NCI-H82 treated with DMSO at 0.1 percent for 48 hours (cell line): Measurements from ENCODE around the gene ANGPTL1.

Experiments used
- DNase-seq: peaks from one replicate; lab custom pipeline; 2025; ENCODE audit not compliant: unreplicated experiment; lab: John Stamatoyannopoulos, UW

The ANGPTL1 gene, protein sequence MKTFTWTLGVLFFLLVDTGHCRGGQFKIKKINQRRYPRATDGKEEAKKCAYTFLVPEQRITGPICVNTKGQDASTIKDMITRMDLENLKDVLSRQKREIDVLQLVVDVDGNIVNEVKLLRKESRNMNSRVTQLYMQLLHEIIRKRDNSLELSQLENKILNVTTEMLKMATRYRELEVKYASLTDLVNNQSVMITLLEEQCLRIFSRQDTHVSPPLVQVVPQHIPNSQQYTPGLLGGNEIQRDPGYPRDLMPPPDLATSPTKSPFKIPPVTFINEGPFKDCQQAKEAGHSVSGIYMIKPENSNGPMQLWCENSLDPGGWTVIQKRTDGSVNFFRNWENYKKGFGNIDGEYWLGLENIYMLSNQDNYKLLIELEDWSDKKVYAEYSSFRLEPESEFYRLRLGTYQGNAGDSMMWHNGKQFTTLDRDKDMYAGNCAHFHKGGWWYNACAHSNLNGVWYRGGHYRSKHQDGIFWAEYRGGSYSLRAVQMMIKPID

DNA sequence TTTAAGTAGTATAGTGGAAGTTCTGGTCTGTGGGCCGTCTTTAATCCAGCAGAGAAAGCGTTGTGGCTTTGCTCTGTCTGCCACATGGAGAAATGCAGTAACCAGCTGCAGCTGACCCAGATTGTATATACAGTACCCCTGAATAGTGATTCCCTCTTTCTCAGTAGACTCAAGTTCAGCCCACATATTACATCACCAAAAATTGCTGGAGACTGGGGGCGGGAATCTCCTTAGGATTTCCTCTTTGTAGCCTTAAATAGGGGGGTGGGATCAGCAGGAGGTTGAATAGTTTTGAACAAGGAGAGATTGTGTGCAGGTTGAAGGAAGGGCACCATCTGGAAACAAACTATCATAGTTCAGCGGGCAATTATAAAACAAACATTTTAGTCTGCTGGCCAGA is at the start of gene ANGPTL1:
TSS of gene ANGPTL1 (minus strand) at position 134 of the 400 bp plus-strand sequence. CDS start 5,301 bp downstream, outside the sequence.
- DNase-seq = no peak

DNA sequence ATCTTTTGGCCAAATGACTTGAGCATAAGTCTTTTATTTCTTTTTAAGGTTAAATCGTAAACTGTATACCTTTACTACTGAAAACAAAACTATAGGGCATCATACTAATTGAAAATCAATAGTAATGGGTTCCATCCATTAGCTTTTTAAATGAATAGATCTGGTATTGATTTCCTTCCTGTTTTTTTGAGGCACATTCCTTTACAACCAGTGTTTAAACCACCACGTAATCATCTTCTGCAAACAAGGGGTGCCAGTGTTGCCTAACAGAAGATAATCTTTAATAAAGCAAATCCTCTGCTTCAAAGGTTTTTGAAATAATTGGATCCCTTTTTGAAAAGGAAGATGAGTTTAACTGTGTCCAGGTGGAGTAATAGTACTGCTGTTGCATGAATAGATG is 48.7 kb upstream of the ANGPTL1 start:
- DNase-seq = no peak

DNA sequence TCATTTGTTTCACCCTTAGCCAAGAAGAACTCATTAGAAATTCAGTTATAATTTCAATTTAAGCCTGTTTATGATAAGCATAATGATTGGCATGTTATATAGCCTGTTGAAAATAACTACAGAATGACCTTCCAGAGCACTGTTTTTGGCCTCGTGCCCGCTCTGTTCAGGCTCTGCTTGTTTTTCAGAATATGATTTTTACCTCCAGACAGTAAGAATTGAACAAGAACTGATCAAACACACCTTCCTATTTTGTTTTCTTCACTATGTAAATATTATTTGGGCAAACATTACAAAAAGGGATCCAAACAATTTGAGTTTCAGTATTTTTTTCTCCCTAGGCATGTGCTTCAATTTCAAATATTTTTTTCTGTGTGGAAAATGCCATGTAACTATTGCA is 48.1 kb upstream of the ANGPTL1 start:
- no peak for DNase-seq

DNA sequence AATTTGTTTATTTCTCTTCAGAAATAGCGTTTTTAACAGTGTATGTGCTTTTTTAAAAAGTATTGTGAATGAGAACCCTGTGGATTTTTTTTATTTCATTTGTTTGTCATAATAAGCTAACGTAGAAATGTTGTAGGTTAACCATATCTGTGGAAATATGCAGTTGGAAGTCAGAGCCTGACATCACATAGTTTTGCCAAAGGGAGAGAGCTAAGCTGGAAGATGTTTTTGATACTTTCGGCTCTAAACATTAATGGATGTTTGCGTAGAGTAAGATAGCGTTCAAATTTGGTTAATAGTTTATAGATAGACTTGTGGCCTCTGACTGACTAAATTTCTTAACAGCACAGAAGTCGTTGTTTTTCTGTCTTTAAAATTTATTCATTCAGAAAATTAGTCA is 47.4 kb upstream of the ANGPTL1 start:
- no peak for DNase-seq

DNA sequence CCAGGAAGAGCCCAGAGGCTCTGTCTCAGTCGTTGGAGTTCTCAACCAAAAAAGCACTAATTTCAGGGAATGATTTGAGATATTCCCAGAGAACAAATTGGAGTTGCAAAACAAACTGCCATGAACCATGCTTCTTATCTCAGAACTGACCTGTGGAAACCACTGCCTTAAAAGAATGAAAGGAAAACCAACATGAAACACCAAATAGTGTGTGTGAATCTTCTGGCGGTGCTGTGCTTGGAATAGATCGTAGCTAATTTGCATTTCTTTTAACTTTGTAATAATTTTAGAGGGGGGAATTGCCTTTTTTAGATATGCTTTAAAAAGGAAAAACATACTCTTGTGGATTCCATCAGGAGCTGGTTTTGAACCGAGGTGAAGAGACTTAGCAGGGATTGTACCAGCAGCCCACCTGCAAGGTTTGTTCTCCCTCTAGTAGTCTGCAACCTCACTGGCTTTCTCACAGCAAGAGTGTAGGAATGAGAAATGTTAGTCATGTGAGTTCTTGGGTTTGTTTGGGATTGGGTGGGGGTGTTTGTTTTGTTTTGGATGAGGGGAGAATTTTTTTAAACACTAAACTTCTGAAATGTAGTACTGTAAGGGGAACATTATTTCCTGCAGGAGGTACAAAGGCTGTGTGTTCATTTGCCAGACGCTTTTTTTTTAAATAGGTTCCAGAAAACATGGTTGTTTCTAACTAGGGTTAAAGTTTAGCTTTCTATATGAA is 45.7 kb upstream of the ANGPTL1 start:
- no peak for DNase-seq

DNA sequence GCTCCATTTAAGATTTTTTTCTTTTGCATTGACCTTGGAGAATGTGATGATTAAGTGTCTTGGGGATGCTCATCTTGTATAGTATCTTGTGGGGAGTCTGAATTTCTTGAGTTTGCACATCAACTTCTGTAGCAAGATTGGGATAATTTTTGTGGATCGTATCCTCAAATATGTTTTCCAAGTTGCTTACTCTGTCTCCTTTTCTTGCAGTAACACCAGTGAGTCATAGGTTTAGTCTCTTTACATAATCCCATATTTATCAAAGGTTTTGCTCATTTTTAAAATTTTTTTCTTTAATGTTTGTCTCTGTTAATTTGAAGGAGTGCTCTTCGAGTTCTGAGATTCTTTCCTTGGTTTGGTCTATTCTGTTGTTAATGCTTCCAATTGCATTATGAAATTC is 41.7 kb upstream of the ANGPTL1 start:
- DNase-seq = no peak

DNA sequence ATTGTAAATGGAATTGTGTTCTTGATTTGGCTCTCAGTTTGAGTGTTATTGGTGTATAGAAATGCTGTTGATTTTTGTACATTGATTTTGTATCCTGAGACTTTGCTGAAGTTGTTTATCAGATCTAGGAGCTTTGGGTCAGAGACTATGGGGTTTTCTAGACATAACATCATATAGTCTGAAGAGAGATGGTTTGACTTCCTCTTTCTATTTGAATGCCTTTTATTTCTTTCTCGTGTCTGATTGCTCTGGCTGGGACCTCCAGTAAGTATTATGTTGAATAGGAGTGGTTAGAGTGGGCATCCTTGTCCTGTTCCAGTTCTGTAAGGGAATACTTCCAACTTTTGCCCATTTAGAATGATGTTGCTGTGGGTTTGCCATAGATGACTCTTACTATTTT is 39.1 kb upstream of the ANGPTL1 start:
- no peak for DNase-seq

DNA sequence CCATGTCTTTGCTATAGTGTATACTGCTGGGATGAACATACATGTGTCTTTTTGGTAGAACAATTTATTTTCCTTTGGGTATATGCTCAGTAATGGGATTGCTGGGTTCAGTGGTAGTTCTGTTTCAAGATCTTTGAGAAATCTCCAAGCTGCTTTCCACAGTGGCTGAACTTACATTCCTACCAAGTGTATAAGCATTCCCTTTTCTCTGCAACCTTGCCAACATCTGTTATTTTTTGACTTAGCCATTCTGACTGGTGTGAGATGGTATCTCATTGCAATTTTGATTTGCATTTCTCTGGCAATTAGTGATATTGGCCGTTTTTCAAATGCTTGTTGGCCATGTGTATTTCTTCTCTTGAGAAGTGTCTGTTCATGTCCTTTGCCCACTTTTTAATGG is 37.5 kb upstream of the ANGPTL1 start:
- DNase-seq = no peak

DNA sequence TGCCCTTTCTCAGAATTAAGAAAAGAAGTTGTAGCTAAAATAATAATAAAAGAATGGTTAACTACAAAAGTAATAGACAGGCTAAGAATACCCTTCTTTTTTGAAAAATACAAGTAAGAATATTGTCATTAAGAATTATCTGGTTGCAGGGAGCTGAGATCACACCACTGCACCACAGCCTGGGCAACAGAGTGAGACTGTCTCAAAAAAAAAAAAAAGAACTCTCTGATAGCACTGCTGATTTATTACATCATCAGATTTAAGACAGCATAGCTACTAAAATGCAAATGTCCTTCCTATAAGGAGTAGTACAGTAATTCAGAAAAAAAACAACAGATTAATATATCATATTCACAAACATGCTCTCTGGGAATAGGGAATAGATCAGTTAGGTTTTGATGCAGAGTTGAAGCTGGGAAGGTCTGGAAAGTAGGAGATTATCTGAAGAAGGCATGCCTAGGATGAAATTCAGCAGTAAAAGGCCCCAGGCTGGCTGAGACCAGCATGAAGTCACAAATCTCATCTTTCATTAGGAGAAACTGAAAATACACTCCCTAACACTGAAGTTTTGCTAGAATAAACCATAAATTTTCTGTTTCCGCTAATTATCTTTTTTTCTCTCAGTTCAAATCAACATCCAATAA is 30.7 kb upstream of the ANGPTL1 start:
- DNase-seq = no peak

DNA sequence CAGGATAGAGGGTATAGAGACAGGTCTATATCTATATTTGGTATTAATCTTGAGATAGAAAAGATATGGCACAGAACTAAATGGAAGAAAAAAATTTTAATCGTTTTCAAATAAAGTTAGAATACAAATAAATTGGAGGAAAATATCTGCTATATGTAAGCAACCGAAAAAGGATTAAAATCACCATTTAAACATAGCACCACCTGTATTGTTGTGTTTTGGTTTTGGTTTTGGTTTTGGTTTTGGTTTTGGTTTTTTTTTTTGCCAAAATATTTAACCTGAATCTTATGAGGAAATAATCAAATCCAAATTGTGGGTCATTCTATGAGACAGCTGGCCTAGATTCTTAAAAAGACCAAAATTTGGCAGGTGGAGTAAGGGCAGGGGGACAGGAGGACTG is 28.5 kb upstream of the ANGPTL1 start:
- DNase-seq = no peak

DNA sequence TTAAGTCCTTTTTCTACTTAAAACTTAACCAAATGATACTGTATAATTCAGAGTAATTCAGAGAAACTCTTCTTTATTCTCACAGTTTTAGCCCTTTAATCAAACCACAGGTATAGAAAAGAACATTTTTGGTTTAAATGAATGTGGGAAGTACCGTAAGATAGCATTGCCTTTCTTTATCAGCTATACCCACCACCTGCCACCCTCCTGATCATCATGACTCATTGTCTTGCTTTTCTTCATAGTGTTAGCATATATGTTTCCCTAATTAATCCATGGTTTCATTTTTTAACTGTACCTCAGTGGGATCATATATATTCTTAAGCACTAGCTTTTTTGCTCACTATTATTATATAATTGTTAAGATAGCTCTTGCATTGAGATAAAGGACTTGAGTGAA is 27.5 kb upstream of the ANGPTL1 start:
- no peak for DNase-seq

DNA sequence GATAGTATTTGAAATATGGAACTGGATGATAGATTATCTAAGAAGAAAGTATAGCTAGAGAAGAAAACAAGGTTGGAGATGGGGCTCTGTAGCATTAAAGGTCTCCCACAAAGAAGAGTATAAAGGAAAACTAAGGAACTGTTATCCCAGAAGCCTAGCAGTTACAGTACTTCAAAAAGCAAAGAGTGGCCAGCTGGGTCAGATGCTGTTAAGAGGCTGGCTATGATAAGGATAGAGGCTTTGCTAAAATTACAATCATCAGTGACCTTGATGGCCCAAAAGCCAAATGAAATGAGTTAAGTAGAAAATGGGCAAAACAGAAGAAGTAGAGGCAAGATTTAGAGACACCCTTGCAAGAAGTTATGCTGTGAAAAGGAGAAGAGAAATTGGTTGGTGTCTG is 25.1 kb upstream of the ANGPTL1 start:
- no peak for DNase-seq

DNA sequence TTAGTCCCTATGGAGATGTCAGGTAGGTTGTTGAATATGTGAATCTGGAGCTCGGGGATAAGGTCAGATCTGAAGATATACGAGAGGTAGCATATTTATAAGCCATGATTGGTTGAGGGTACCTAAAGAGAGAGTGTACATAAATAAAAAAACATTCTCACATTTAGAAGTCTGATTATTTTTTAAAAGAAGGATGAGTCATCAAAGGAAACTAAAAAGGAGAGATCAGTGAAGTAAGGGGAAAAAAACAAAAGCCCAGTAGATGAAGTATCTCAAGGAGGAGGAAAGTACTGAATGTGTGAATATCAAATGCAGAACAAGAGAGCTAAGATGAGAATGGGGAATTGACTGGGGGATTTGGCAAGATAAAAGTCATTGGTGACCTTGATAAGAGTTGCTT is 15.7 kb upstream of the ANGPTL1 start:
- DNase-seq = no peak

DNA sequence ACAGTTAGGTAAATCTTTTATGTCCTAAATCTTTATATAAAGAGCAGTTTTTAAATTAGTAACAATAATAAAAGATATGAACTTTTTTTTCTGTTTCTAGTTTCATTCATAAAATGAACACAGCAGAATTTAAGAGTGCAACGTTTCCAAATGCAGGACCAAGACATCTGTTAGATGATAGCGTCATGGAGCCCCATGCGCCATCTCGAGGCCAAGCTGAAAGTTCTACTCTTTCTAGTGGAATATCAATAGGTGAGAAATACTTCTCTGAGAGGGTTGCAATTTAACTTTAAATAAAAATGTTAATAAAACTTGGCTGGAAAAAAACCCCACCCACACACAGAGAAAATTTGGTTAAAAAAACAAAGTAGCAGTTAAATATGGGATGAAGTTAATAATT is 15.0 kb upstream of the ANGPTL1 start:
- DNase-seq = no peak

DNA sequence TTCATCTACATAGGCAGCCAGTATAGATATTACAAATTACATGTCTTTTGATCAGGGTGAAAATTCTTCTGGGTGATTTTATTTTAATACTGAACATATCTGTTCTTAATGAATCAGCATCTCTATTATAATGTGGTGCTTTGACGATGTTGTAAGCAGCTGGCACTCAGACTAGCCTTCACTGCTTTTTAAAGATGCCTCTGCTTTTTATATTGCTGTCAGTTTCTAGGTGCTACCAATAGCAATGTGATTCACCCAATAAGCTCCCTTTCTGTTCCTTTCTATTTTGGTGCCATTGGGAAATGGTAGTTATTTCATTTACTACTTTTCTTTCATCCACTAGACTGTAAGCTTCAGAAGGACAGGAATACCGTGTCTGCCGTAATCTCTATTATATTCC is 11.1 kb upstream of the ANGPTL1 start:
- DNase-seq = no peak

DNA sequence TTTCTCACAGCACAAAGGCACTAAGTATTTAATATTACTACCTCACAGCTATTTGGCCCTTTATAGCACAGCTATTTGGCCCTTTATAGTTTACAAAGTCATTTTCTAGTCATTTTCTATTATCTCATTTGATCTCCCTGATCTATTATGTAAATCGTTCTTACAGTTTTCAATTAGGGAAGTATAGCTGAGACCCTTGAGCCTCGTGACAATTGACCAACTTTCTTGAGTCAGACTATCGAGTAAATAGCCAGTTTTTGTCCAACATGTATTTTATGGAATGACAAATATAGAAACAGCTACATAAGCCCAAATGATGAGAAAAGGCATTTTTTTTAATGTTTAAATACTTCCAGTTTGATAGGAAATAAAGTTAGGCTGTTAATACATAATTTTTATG is 7.0 kb upstream of the ANGPTL1 start:
- no peak for DNase-seq

DNA sequence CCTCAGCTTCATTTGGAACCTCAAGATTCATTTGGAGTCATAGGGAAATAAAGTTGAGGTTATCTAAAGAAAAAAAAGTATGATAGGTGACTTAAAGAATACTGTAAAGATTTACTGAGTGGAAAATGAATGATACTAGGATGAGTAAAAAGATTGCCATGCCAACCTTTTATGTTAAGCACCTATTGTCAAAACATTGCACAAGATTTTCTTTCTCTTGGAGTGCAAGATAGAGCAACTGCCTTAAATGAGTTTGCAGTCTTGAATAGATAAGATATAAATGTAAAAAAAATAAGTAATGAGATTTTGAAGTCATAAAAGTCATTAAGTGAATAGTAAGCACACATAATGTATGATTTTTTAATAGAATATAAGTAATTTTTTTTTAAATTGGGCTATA is 5.1 kb upstream of the ANGPTL1 start:
- DNase-seq = no peak

DNA sequence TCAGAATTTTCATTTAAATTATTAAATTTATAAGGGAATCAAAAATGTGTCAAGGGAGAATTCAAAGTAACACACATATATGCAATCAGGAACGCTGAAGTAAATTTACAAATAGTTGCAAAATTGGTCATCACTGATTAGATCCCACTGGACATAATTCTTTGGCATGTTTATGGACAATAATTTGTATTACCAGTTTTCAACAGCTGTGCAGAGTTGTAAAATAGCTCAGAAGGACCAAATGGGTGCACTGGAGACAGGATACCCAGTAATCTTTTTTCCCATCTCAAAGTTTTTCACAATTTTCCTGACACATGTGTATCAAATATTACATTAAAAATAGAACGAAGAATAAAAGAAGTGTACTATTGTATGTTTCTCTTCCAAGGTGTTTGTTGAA is 4.1 kb upstream of the ANGPTL1 start:
- DNase-seq = no peak

DNA sequence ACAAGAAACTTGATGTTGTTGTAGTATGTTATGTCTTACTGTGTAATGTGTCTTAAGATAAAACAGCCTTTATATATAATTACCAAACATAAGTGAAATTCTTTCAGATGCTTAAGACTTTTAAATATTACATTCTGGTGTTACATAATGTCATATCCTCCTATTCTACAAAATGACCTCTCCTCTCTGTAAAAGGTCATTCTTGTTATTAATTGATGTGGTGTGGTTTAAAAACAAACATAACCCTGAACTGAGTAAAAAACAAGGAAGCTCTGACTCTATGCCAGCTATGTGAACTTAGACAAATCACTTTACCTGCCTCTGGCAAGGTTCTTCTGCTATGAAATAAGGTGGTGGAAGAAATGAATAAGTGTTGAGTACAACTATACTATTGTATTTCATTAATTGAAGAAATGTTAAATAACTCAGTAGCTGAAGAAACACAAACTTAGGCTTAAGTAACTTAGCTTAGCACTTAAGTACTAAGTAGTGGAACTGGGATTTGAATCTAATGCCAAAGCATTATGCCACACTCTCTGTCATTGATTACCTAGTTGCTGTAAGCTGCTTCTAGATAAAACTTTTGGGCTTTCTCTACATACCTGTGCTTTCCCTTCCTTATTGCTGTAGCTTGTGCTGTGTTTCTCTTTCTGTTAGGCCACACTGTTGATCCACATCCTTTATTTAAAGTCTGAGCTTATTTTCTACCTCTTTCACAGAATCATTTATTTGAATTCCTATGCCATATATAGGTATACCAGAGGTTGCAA is 859 bp upstream of the ANGPTL1 start:
- no peak for DNase-seq

DNA sequence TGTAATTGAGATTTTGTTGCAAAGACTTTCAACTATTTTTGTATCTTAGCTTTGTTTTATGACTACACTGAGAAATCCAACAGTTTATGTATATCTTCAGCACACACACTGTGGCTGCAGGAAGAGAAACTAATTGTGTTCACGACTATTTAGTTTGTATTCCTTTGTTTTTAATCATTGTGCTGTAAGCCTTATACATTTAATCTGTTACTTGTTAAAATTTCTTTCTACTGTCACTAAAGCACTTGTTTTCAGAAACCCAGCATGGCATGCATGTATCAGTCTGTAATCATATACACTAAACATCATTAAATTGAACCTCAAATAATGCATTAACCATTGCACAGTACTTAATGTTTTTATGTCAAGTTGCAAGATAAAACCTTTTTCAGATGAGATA is 656 bp downstream of the ANGPTL1 start:
- no peak for DNase-seq

DNA sequence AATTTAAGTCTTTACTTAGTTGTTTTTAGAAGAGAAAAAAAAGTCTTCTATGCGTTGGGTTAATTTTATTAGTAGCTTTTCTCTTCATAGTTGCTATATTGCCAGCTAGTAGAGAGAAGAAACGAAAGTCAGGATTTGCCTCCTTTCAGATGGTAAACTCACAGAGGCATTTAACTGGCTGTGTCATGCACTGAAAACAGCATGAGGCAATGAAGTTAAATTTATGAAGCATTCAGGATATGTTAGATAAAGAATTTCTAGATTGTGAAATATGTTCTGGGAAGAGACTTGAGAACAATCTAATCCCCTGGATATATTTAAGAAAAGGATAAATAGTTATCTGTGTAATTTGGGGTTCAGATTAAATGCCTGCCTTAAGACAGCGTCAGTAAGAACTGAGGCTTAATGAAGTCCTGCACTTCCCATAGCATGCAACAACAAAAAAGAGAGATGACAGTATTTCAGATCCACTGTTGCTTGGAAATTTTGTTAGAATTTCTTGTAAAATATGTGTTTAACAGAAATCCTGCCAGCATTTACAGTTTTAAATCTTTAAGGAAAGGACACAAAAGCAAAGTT is 1.7 kb downstream of the ANGPTL1 start:
- DNase-seq = no peak
